ENCODE results near the gene NAV1. TPM values are rescaled to one million over a fixed set of nuclear protein-coding genes. Genes with fewer than 3 reads are reported as not detected.

NAV1 gene
- total and polyA plus RNA-seq, 9 of the 15 experiments (the other 6 are each of a cell fraction or from before 2014, with no cell fraction given): 0.91 to 16.8 (median 3.2) TPM

GRCh38 chr1:201565771-201566528, 27.0 kb downstream of the NAV1 start (continued):
- TF ChIP-seq BRF1 (IDR thresholded peaks at IDR 0.05; ENCODE audit: borderline replicate concordance, extremely low read depth, insufficient read length) (no peak), TBL1XR1 (IDR thresholded peaks at IDR 0.05; ENCODE audit: low read length in 2 of 2) (no peak), HDAC8 (tag; IDR thresholded peaks at IDR 0.05) (peak; percentile 42; the same call in 1 of the 2 replicates), GATAD2B (IDR thresholded peaks at IDR 0.05; ENCODE audit: borderline replicate concordance) (no peak), MYNN (IDR thresholded peaks at IDR 0.05) (no peak), MYNN (CRISPR knock-in tag; IDR thresholded peaks at IDR 0.05) (no peak), NR4A1 (CRISPR knock-in tag; IDR thresholded peaks at IDR 0.05) (peak; percentile 11; the same call in 1 of the 2 replicates), NR4A1 (tag; IDR thresholded peaks at IDR 0.05) (peak; percentile 64), ZBTB7A (IDR thresholded peaks at IDR 0.05; ENCODE audit: borderline replicate concordance, control insufficient read depth, low read depth, low read length) (no peak), NFE2L1 (tag; IDR thresholded peaks at IDR 0.05; ENCODE audit: borderline replicate concordance, low read depth) (no peak), U2AF1 (optimal IDR thresholded peaks at IDR 0.05; ENCODE audit: low read depth, low read length) (no peak), MEF2A (IDR thresholded peaks at IDR 0.05; ENCODE audit: control insufficient read depth, low read depth, low read length) (no peak), TGIF2 (CRISPR knock-in tag; IDR thresholded peaks at IDR 0.05) (no peak), MYBL2 (IDR thresholded peaks at IDR 0.05; ENCODE audit: low read depth) (no peak), MYBL2 (CRISPR knock-in tag; IDR thresholded peaks at IDR 0.05; ENCODE audit: borderline replicate concordance) (no peak), PHF8 (IDR thresholded peaks at IDR 0.05; ENCODE audit: borderline replicate concordance, low read length) (no peak), NCOA4 (IDR thresholded peaks at IDR 0.05; ENCODE audit: partially characterized antibody) (no peak), SFPQ (IDR thresholded peaks at IDR 0.05; ENCODE audit: low read depth, low read length) (no peak), KDM1A (IDR thresholded peaks at IDR 0.05) (no peak), SMAD4 (CRISPR knock-in tag; conservative IDR thresholded peaks at IDR 0.05) (0 out of 2 replicates have a peak, but pooled peaks have one; percentile 25), THAP7 (CRISPR knock-in tag; IDR thresholded peaks at IDR 0.05) (no peak; the same call in 1 of the 2 replicates), NCOA6 (IDR thresholded peaks at IDR 0.05) (no peak)
- TF ChIP-seq, protein P1, sequence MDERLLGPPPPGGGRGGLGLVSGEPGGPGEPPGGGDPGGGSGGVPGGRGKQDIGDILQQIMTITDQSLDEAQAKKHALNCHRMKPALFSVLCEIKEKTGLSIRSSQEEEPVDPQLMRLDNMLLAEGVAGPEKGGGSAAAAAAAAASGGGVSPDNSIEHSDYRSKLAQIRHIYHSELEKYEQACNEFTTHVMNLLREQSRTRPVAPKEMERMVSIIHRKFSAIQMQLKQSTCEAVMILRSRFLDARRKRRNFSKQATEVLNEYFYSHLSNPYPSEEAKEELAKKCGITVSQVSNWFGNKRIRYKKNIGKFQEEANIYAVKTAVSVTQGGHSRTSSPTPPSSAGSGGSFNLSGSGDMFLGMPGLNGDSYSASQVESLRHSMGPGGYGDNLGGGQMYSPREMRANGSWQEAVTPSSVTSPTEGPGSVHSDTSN (CRISPR knock-in tag; IDR thresholded peaks at IDR 0.05; ENCODE audit: low read depth): no peak
- TF ChIP-seq, protein P1 (tag; conservative IDR thresholded peaks at IDR 0.05; ENCODE audit: low read depth): no peak

All from K562 (cell line).